H1 (cell line): ENCODE measurements around the gene EEF2. TPM values are rescaled to one million over a fixed set of nuclear protein-coding genes. Genes with fewer than 3 reads are reported as not detected.

ENCODE experiments used
- CTCF ChIA-PET: fragments of 300-600 bp; sonication (Branson Sonifier 250); formaldehyde crosslinking; loops from one replicate; lab custom pipeline; 2021; ENCODE audit not compliant: partially characterized antibody; lab: Charles Lee
- POLR2A ChIA-PET: fragments of 300-600 bp; sonication (Branson Sonifier 250); formaldehyde crosslinking; loops from one replicate; lab custom pipeline; 2021; ENCODE audit warnings: inconsistent platforms; ENCODE audit not compliant: partially characterized antibody; lab: Charles Lee
- DNase-seq, 2 experiments: peaks; one replicate each; pipeline versions ENCODE4 v3.0.0 to v3.0.0-alpha.2; 2010 to 2022; ENCODE audit warnings: low spot score in 2 of 2, low read depth in 1 of 2, mixed read lengths in 1 of 2
- FAIRE-seq: peaks from 2 replicates; lab custom pipeline; 2011; peaks lifted over from hg19 to GRCh38; lab: Jason Lieb, UNC
- H2AFZ ChIP-seq: 2 replicates; pipeline ENCODE4 v1.8.1; 2012; ENCODE audit warnings: low read length, inconsistent platforms
- H2AK5ac ChIP-seq: 2 replicates; pipeline ENCODE4 v1.6.1; 2013; ENCODE audit warnings: low read depth, low read length
- H2BK120ac ChIP-seq: replicated peaks from 2 replicates; pipeline ENCODE3; 2013; ENCODE audit warnings: low read depth, low read length, inconsistent platforms
- H2BK12ac ChIP-seq: 2 replicates; pipeline ENCODE4 v1.6.1; 2013; ENCODE audit warnings: low read depth, low read length
- H2BK15ac ChIP-seq: 2 replicates; pipeline ENCODE4 v1.6.1; 2013; ENCODE audit warnings: low read length
- H2BK20ac ChIP-seq: 2 replicates; pipeline ENCODE4 v1.6.1; 2013; ENCODE audit warnings: low read length
- H2BK5ac ChIP-seq: 2 replicates; pipeline ENCODE4 v1.6.1; 2013; ENCODE audit warnings: low read depth, low read length
- H3K14ac ChIP-seq: 2 replicates; pipeline ENCODE4 v1.6.1; 2013; ENCODE audit warnings: inconsistent platforms; ENCODE audit not compliant: insufficient read length
- H3K18ac ChIP-seq: 2 replicates; pipeline ENCODE4 v1.6.1; 2013; ENCODE audit warnings: low read length; ENCODE audit errors: extremely low read depth
- H3K23ac ChIP-seq: 2 replicates; pipeline ENCODE4 v1.6.1; 2013; ENCODE audit warnings: inconsistent platforms; ENCODE audit not compliant: insufficient read length
- H3K23me2 ChIP-seq: 2 replicates; pipeline ENCODE4 v1.6.1; 2013; ENCODE audit warnings: low read depth, low read length
- H3K27ac ChIP-seq: 2 replicates; pipeline ENCODE4 v1.6.1; 2011; ENCODE audit warnings: low read depth, low read length, inconsistent platforms
- H3K27me3 ChIP-seq, 4 experiments: replicated peaks in 1 of 4; 1 replicate in 1 of 4; 2 replicates in 3 of 4; pipeline versions ENCODE4 v1.6.1 to v1.8.1; 2011 to 2013; ENCODE audit warnings: low read length in 3 of 4, mild to moderate bottlenecking in 3 of 4, inconsistent platforms in 2 of 4, mixed read lengths in 2 of 4, moderate library complexity in 1 of 4; ENCODE audit not compliant: control insufficient read depth in 3 of 4, insufficient read depth in 3 of 4; ENCODE audit errors: extremely low read depth in 1 of 4
- H3K36me3 ChIP-seq, 4 experiments: 2 replicates each; pipeline versions ENCODE4 v1.6.1 to v1.8.1; 2011 to 2013; ENCODE audit warnings: mild to moderate bottlenecking in 4 of 4, low read length in 3 of 4, moderate library complexity in 2 of 4, control low read depth in 1 of 4, inconsistent platforms in 1 of 4; ENCODE audit not compliant: insufficient read depth in 4 of 4, control insufficient read depth in 2 of 4
- H3K4ac ChIP-seq: replicated peaks from 2 replicates; pipeline ENCODE3; 2013; ENCODE audit warnings: low read length, low read depth, mixed read lengths, inconsistent platforms; ENCODE audit not compliant: insufficient read length
- H3K4me1 ChIP-seq, 4 experiments: replicated peaks in 1 of 4; 1 replicate in 1 of 4; 2 replicates in 3 of 4; pipeline versions ENCODE4 v1.6.1 to v1.8.1; 2011 to 2013; ENCODE audit warnings: low read length in 3 of 4, inconsistent platforms in 2 of 4, mixed read lengths in 1 of 4; ENCODE audit not compliant: insufficient read depth in 4 of 4, control insufficient read depth in 3 of 4
- H3K4me2 ChIP-seq, 2 experiments: 2 replicates each; pipeline versions ENCODE4 v1.6.1 to v1.8.1; 2011 to 2013; ENCODE audit warnings: low read depth in 2 of 2, low read length in 2 of 2, control low read depth in 1 of 2, inconsistent platforms in 1 of 2, mild to moderate bottlenecking in 1 of 2; ENCODE audit not compliant: insufficient read depth in 1 of 2
- H3K4me3 ChIP-seq, 4 experiments: fragments of 200-600, 300-600 bp in 1 of 4; sonication (generic), shearing (Covaris generic), sonication (Bioruptor Twin) in 1 of 4; 2 replicates each; pipeline versions ENCODE4 v1.5.1 to v1.8.1; 2011 to 2016; ENCODE audit warnings: low read length in 4 of 4, low read depth in 3 of 4, control low read depth in 2 of 4, inconsistent platforms in 2 of 4, mild to moderate bottlenecking in 2 of 4, mixed read lengths in 1 of 4, moderate library complexity in 1 of 4; ENCODE audit not compliant: insufficient read depth in 2 of 4; ENCODE audit errors: extremely low read depth in 1 of 4
- H3K56ac ChIP-seq: replicated peaks from 2 replicates; pipeline ENCODE3; 2013; ENCODE audit warnings: low read depth, mild to moderate bottlenecking, mixed read lengths, low read length, inconsistent platforms; ENCODE audit not compliant: insufficient read length
- H3K79me1 ChIP-seq: 2 replicates; pipeline ENCODE4 v1.6.1; 2013; ENCODE audit warnings: low read depth, low read length, control low read depth
- H3K79me2 ChIP-seq, 2 experiments: 2 replicates each; pipeline versions ENCODE4 v1.6.1 to v1.8.1; 2012 to 2013; ENCODE audit warnings: low read length in 2 of 2, mild to moderate bottlenecking in 2 of 2, inconsistent platforms in 1 of 2; ENCODE audit not compliant: insufficient read depth in 2 of 2, control insufficient read depth in 1 of 2
- H3K9ac ChIP-seq, 4 experiments: replicated peaks in 1 of 4; 1 replicate in 1 of 4; 2 replicates in 3 of 4; pipeline versions ENCODE4 v1.6.1 to v1.8.1; 2011 to 2013; ENCODE audit warnings: low read depth in 3 of 4, low read length in 3 of 4, control low read depth in 2 of 4, mild to moderate bottlenecking in 2 of 4, moderate library complexity in 2 of 4, inconsistent platforms in 1 of 4; ENCODE audit errors: extremely low read depth in 1 of 4
- H3K9me3 ChIP-seq, 2 experiments: 2 replicates each; pipeline versions ENCODE4 v1.6.1 to v1.8.1; 2012 to 2013; ENCODE audit warnings: mild to moderate bottlenecking in 2 of 2, moderate library complexity in 2 of 2, control low read depth in 1 of 2, inconsistent platforms in 1 of 2, low read depth in 1 of 2, low read length in 1 of 2, mixed read lengths in 1 of 2; ENCODE audit not compliant: insufficient read depth in 2 of 2
- H4K20me1 ChIP-seq, 2 experiments: replicated peaks in 1 of 2; 2 replicates each; pipeline versions ENCODE3 to v1.8.1; 2011 to 2013; ENCODE audit warnings: inconsistent platforms in 2 of 2, low read length in 2 of 2, mild to moderate bottlenecking in 1 of 2; ENCODE audit not compliant: insufficient read depth in 2 of 2, control insufficient read depth in 1 of 2
- H4K5ac ChIP-seq: 2 replicates; pipeline ENCODE4 v1.6.1; 2013; ENCODE audit warnings: low read length, low read depth, mixed read lengths, inconsistent platforms; ENCODE audit not compliant: insufficient read length
- H4K8ac ChIP-seq: 2 replicates; pipeline ENCODE4 v1.8.0; 2013; ENCODE audit warnings: mild to moderate bottlenecking, moderate library complexity, low read length, inconsistent platforms; ENCODE audit not compliant: insufficient read depth; ENCODE audit errors: extremely low read depth
- H4K91ac ChIP-seq: replicated peaks from 2 replicates; pipeline ENCODE3; 2013; ENCODE audit warnings: low read length, mixed read lengths, inconsistent platforms; ENCODE audit not compliant: insufficient read length
- WGBS, 2 experiments: shearing (Covaris generic) in 1 of 2; methylation state at CpG; one replicate each; pipeline versions ENCODE4 v1.1.6 to v1.1.7; 2013 to 2015; ENCODE audit warnings: low lambda C conversion rate in 2 of 2, mixed read lengths in 2 of 2, inconsistent platforms in 1 of 2, low coverage in 1 of 2, missing lambda C conversion rate in 1 of 2; ENCODE audit not compliant: insufficient replicate concordance in 2 of 2, insufficient coverage in 1 of 2, insufficient read length in 1 of 2; ENCODE audit errors: extremely low coverage in 1 of 2, missing lambda C conversion rate in 1 of 2; 5-methylcytosine and 5-hydroxymethylcytosine counted together
- polyA plus RNA-seq, 7 experiments: library from polyadenylated mRNA; depleted of rRNA in 3 of 7; stranded (reverse) in 5 of 7; unstranded in 2 of 7; fragments of >200 nt in 5 of 7; fragments of 200-250 nt in 2 of 7; gene quantifications; 1 replicate in 5 of 7; 2 replicates in 1 of 7; 4 replicates in 1 of 7; pipeline versions ENCODE4 v1.2.1 to v1.2.3, GENCODE V29; 2011 to 2013; ENCODE audit warnings: missing spikeins in 2 of 7, mixed read lengths in 2 of 7
- total RNA-seq: library from RNA; stranded (reverse); fragmentation: NEBNext Ultra II Directional; extraction: Animal tissue kit (Norgen Biotek cat#: 25700); gene quantifications from 2 replicates; pipeline ENCODE4 v1.2.1, GENCODE V29; 2021

Gene EEF2
- total and polyA plus RNA-seq, 2 of the 8 experiments (the other 6 are each of a cell fraction or from before 2014, with no cell fraction given), result 1,554 to 3,380 TPM

GRCh38 chr19:4019578-4019977 lies 34.3 kb upstream of the EEF2 start:
- Histone ChIP-seq H3K79me2 (peaks cover 4 to 58% of the 10 kb centered on the region in 2 experiments; a peak in 3 of 4 replicates), H3K36me3 (peaks cover 0 to 8% (median 4%) of the 10 kb centered on the region in 4 experiments; a peak in 4 of 8 replicates), H3K23me2 (no peaks in the 10 kb centered on the region), H2BK15ac (no peak overlapping the region), H3K14ac (no peak overlapping the region), H3K23ac (no peak overlapping the region), H3K4me1 (peaks cover 0 to 2% (median 0%) of the 10 kb centered on the region in 4 experiments; a peak in 3 of 7 replicates), H2BK120ac (no peak overlapping the region), H4K5ac (no peak overlapping the region), H3K4ac (no peak overlapping the region), H4K8ac (no peak overlapping the region), H3K18ac (no peak overlapping the region), H3K56ac (no peak overlapping the region), H4K20me1 (peaks cover 16 to 29% of the 10 kb centered on the region in 2 experiments), H3K79me1 (peaks cover 17% of the 10 kb centered on the region; the same call in 1 of the 2 replicates), H3K4me2 (no peak overlapping the region), H2AFZ (no peak overlapping the region), H3K9ac (no peak overlapping the region), H3K27ac (no peak overlapping the region), H2AK5ac (no peak overlapping the region), H3K27me3 (no peaks in the 10 kb centered on the region), H3K9me3 (no peaks in the 10 kb centered on the region), H2BK20ac (no peak overlapping the region), H3K4me3 (no peak overlapping the region), H4K91ac (no peak overlapping the region), H2BK5ac (no peak overlapping the region; the same call in 1 of the 2 replicates), H2BK12ac (no peak overlapping the region)
- POLR2A ChIA-PET, result interaction anchor here (1.3 to 2.0 kb wide), 3 partner anchors 9 to 34 kb away, joined by 5 to 7 read pairs (median 6); partner anchors contain the start of genes EEF2 and PIAS4
- no peak for DNase-seq
- 93% methylated on average over 13 of the region's 17 CpGs; no CpG with 5 or more reads in 1 of the 2 experiments for WGBS, 2 experiments
- CTCF ChIA-PET, result no interaction called here
- no peak for FAIRE-seq
